ENCODE results near the gene TTBK2.

DNA sequence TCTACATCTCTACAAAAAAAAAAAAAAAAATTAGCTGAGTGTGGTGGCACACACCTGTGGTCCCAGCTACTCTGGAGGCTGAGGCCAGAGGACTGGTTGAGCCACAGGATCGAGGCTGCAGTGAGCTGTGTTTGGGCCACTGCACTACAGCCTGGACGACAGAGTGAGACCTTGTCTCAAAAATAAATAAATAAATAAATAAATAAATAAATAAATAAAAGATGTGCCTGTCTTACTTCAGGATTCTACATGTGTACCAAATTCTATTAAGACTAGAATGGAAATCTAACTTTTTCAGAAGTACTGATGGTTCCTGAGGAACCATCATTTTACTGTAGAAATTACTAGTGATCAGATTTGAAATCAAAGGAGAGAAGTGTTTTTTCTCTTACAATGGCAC lies 51.9 kb downstream of the TTBK2 start:
- TF ChIP-seq, protein P1, sequence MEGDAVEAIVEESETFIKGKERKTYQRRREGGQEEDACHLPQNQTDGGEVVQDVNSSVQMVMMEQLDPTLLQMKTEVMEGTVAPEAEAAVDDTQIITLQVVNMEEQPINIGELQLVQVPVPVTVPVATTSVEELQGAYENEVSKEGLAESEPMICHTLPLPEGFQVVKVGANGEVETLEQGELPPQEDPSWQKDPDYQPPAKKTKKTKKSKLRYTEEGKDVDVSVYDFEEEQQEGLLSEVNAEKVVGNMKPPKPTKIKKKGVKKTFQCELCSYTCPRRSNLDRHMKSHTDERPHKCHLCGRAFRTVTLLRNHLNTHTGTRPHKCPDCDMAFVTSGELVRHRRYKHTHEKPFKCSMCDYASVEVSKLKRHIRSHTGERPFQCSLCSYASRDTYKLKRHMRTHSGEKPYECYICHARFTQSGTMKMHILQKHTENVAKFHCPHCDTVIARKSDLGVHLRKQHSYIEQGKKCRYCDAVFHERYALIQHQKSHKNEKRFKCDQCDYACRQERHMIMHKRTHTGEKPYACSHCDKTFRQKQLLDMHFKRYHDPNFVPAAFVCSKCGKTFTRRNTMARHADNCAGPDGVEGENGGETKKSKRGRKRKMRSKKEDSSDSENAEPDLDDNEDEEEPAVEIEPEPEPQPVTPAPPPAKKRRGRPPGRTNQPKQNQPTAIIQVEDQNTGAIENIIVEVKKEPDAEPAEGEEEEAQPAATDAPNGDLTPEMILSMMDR (conservative IDR thresholded peaks at IDR 0.05; ENCODE audit: low read length): no peak
- TF ChIP-seq EZH2phosphoT487 (IDR thresholded peaks at IDR 0.05; ENCODE audit: borderline replicate concordance, low read depth, low read length): no peak

Measured in OCI-LY7 (cell line).